Skeletal muscle satellite cell (primary cell): ENCODE measurements around the gene CNKSR2.
"Not testable (repeated sequence)": the region's sequence is repeated elsewhere in the genome, so short reads cannot be mapped to it uniquely, and the experiment has no call there.

Source experiments
- H3K27me3 ChIP-seq: 2 replicates; pipeline ENCODE4 v1.7.0; 2013; ENCODE audit warnings: low read length; ENCODE audit not compliant: control insufficient read depth, insufficient read depth
- H3K36me3 ChIP-seq: 2 replicates; pipeline ENCODE4 v1.7.0; 2013; ENCODE audit warnings: mild to moderate bottlenecking, control low read depth, low read length; ENCODE audit not compliant: insufficient read depth
- H3K4me1 ChIP-seq: 2 replicates; pipeline ENCODE4 v1.7.0; 2013; ENCODE audit warnings: low read length; ENCODE audit not compliant: control insufficient read depth, insufficient read depth
- H3K4me2 ChIP-seq: 2 replicates; pipeline ENCODE4 v1.7.0; 2013; ENCODE audit warnings: mild to moderate bottlenecking, low read length
- H3K4me3 ChIP-seq: 2 replicates; pipeline ENCODE4 v1.7.0; 2013; ENCODE audit warnings: low read length
- H3K9ac ChIP-seq: 2 replicates; pipeline ENCODE4 v1.7.0; 2013; ENCODE audit warnings: mild to moderate bottlenecking, low read depth, low read length, moderate library complexity
- H3K9me3 ChIP-seq: replicated peaks from 2 replicates; pipeline ENCODE4 v1.7.0; 2013; ENCODE audit warnings: mild to moderate bottlenecking, control low read depth, low read length

Gene CNKSR2

GRCh38 chrX:21440911-21441310 is 66.7 kb downstream of the CNKSR2 start:
- no peaks in the 10 kb centered on the region for H3K36me3 ChIP-seq
- H3K4me1 ChIP-seq, result no peaks in the 10 kb centered on the region
- H3K9ac ChIP-seq, result no peak overlapping the region
- H3K27me3 ChIP-seq, result no peaks in the 10 kb centered on the region
- no peaks in the 10 kb centered on the region for H3K9me3 ChIP-seq
- no peak overlapping the region for H3K4me3 ChIP-seq
- H3K4me2 ChIP-seq, result no peak overlapping the region

- Histone ChIP-seq H3K9me3 (no peaks in the 10 kb centered on the region), H3K4me1 (no peaks in the 10 kb centered on the region), H3K36me3 (no peaks in the 10 kb centered on the region), H3K4me3 (no peak overlapping the region), H3K9ac (no peak overlapping the region), H3K4me2 (no peak overlapping the region), H3K27me3 (no peaks in the 10 kb centered on the region)
These were observed 83.5 kb downstream of the CNKSR2 start for GRCh38 chrX:21457718-21458117.

DNA sequence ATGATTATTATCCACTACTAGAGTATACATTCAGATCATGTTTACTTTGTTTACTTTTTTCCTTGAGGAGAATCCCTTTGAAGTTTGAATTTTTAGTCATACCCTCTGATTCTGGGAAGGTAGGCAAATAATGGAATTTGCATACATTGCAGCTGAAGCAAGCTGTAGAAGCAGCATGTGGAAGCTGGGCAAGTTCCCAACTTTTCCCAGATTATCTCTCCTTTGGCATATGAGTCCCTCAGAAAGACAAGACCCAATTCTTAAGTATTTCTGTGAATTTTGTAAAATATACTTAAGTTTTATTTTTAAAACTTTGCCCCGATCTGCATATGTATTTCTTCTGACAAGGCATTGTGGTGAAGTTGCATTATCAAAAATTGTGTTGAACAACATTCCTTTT is 94.9 kb downstream of the CNKSR2 start:
- Histone ChIP-seq H3K27me3 (no peaks in the 10 kb centered on the region), H3K4me2 (no peak overlapping the region), H3K4me3 (no peak overlapping the region), H3K9me3 (no peaks in the 10 kb centered on the region), H3K9ac (no peak overlapping the region), H3K4me1 (no peaks in the 10 kb centered on the region), H3K36me3 (no peaks in the 10 kb centered on the region)

DNA sequence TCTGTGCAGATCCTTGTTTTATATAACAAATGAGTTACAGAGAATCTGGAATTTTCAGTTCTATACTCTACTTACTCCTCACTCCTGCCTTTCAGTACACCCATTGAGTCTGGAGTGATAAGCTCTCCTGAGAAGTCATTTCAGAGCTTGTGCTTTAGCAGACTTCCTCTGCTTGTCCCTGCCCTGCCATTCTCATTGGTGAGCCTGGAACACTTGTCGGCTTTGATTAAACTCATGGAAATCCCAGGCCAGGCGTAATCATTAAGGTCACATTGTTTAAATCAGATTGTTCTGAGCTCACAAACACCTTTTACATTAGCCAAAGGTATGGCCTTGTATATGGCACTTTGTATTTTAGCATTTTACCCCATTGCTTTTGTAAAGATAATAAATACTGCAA is 102.7 kb downstream of the CNKSR2 start:
- H3K4me1 ChIP-seq, result no peaks in the 10 kb centered on the region
- no peaks in the 10 kb centered on the region for H3K36me3 ChIP-seq
- no peak overlapping the region for H3K4me2 ChIP-seq
- H3K9ac ChIP-seq, result no peak overlapping the region
- no peaks in the 10 kb centered on the region for H3K9me3 ChIP-seq
- H3K4me3 ChIP-seq, result no peak overlapping the region
- no peaks in the 10 kb centered on the region for H3K27me3 ChIP-seq

DNA sequence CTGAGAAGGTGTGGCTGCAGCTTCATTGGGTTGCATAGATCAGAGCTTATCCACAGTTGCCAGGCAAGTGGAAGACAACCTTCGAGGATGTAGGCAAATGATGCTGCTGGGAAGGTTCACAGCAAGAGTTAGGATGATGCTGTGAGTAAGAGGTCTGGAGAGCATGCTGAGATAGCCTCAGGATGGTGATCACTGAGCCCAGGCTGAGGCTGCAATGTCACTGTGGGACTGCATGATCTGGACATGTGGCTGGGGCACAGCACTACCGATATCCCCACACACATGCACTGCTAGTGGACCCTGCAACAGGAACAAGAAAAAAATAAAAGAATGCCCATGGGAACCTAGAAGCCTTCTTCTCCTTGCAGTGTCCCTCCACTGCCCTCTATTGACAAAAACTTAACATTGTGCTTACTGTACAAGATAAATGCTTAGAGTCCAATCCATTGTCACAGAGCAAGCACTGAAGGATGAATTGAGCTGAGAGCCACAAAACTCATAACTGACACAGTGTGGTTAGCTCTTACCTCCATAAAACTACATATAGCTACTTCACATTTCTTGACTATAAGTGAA is 105.6 kb downstream of the CNKSR2 start:
- Histone ChIP-seq H3K4me1 (no peaks in the 10 kb centered on the region), H3K9me3 (no peaks in the 10 kb centered on the region), H3K4me2 (no peak overlapping the region), H3K36me3 (no peaks in the 10 kb centered on the region), H3K27me3 (no peaks in the 10 kb centered on the region), H3K4me3 (no peak overlapping the region), H3K9ac (no peak overlapping the region)

DNA sequence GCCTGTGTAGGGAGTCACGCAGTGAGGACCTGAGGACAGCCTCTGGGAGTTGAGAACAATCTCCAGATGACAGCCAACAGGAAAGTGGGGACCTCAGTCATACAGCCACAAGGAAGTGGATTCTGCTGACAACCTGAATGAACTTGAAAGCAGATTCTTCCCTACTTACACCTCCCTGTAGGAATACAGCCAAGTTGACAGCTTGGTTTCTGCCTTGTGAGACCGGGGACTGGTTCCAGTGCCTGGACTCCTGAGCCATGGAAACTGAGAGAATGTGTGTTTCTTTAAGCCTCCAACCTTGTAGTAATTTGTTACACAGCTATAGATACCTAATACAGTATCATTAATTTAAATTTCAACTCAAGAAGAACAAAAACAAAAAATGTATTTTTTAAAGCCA is 107.5 kb downstream of the CNKSR2 start:
- no peaks in the 10 kb centered on the region for H3K4me1 ChIP-seq
- H3K4me2 ChIP-seq, result no peak overlapping the region
- no peaks in the 10 kb centered on the region for H3K27me3 ChIP-seq
- H3K4me3 ChIP-seq, result no peak overlapping the region
- H3K9me3 ChIP-seq, result no peaks in the 10 kb centered on the region
- no peaks in the 10 kb centered on the region for H3K36me3 ChIP-seq
- H3K9ac ChIP-seq, result no peak overlapping the region

DNA sequence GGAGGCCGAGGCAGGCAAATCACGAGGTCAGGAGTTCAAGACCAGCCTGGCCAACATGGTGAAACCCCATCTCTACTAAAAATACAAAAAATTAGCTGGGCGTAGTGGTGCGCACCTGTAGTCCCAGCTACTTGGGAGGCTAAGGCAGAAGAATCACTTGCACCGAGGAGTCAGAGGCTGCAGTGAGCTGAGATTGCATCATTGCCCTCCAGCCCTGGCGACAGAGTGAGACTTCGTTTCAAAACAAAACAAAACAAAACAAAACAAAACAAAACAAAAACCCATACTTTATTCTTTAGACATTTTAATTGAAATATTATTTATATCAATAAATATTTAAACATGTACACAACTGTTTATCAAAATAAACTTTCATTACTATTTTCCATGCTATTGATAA is 109.8 kb downstream of the CNKSR2 start:
- H3K4me3 ChIP-seq, H3K9ac ChIP-seq, H3K36me3 ChIP-seq, H3K27me3 ChIP-seq, H3K4me2 ChIP-seq, H3K9me3 ChIP-seq, H3K4me1 ChIP-seq: not testable (repeated sequence)

- H3K9me3 ChIP-seq, result no peaks in the 10 kb centered on the region
- H3K36me3 ChIP-seq, result no peaks in the 10 kb centered on the region
- H3K4me3 ChIP-seq, result no peak overlapping the region
- no peaks in the 10 kb centered on the region for H3K27me3 ChIP-seq
- peaks cover under 1% of the 10 kb centered on the region for H3K4me1 ChIP-seq
- no peak overlapping the region for H3K4me2 ChIP-seq
- no peak overlapping the region for H3K9ac ChIP-seq
These were observed 113.6 kb downstream of the CNKSR2 start for GRCh38 chrX:21487832-21488231.

GRCh38 chrX:21490341-21490740 is 116.1 kb downstream of the CNKSR2 start:
- H3K27me3 ChIP-seq, result no peaks in the 10 kb centered on the region
- H3K36me3 ChIP-seq, result no peaks in the 10 kb centered on the region
- H3K9ac ChIP-seq, result no peak overlapping the region
- no peaks in the 10 kb centered on the region for H3K9me3 ChIP-seq
- no peak overlapping the region for H3K4me3 ChIP-seq
- peaks cover 6% of the 10 kb centered on the region for H3K4me1 ChIP-seq
- H3K4me2 ChIP-seq, result no peak overlapping the region

- Histone ChIP-seq H3K9me3 (no peaks in the 10 kb centered on the region), H3K4me3 (no peak overlapping the region), H3K36me3 (no peaks in the 10 kb centered on the region), H3K9ac (no peak overlapping the region), H3K4me2 (no peak overlapping the region), H3K4me1 (peaks cover 6% of the 10 kb centered on the region), H3K27me3 (no peaks in the 10 kb centered on the region)
These were observed 119.1 kb downstream of the CNKSR2 start for GRCh38 chrX:21493226-21493830.

- H3K9me3 ChIP-seq, result no peaks in the 10 kb centered on the region
- no peaks in the 10 kb centered on the region for H3K27me3 ChIP-seq
These were observed 129.4 kb downstream of the CNKSR2 start for GRCh38 chrX:21503593-21503992.

GRCh38 chrX:21509912-21510311 is 135.7 kb downstream of the CNKSR2 start:
- Histone ChIP-seq H3K36me3 (no peaks in the 10 kb centered on the region), H3K4me2 (peak overlapping the region; percentile 10), H3K9ac (no peak overlapping the region), H3K4me3 (no peak overlapping the region), H3K9me3 (no peaks in the 10 kb centered on the region), H3K27me3 (no peaks in the 10 kb centered on the region), H3K4me1 (peaks cover 13% of the 10 kb centered on the region)

More at GRCh38 chrX:21503593-21503992, 129.4 kb downstream of the CNKSR2 start:
- H3K36me3 ChIP-seq, result no peaks in the 10 kb centered on the region
- H3K9ac ChIP-seq, result no peak overlapping the region
- H3K4me1 ChIP-seq, result peaks cover 3% of the 10 kb centered on the region
- H3K4me2 ChIP-seq, result no peak overlapping the region
- H3K4me3 ChIP-seq, result no peak overlapping the region
